Activated gamma-delta T cell treated with Interleukin-2 at 50 U/mL for 16 hours (primary cell): ENCODE measurements around the gene OR2M2.

Experiments
- DNase-seq: peaks from one replicate; pipeline ENCODE4 v3.0.0-alpha.2; 2020

Gene OR2M2

GRCh38 chr1:248174521-248174920, at the start of gene OR2M2:
OR2M2 (plus strand) TSS chr1:248174821; CDS start chr1:248179986, 5,165 bp downstream.
- no peak for DNase-seq

- no peak for DNase-seq
Observed at GRCh38 chr1:248127653-248128052, 47.0 kb upstream of the OR2M2 start.

- no peak for DNase-seq
Observed at GRCh38 chr1:248136811-248137210, 37.8 kb upstream of the OR2M2 start.

GRCh38 chr1:248140846-248141245, 33.8 kb upstream of the OR2M2 start:
- no peak for DNase-seq

- no peak for DNase-seq
Observed at GRCh38 chr1:248143311-248143710, 31.3 kb upstream of the OR2M2 start.

GRCh38 chr1:248144513-248145198, 30.0 kb upstream of the OR2M2 start, which contains the start of gene OR2M5:
OR2M5 (plus strand) TSS chr1:248145148; CDS start chr1:248145148, 0 bp downstream.
- no peak for DNase-seq

GRCh38 chr1:248152056-248152827, 22.4 kb upstream of the OR2M2 start:
- no peak for DNase-seq

- DNase-seq: no peak
Observed at GRCh38 chr1:248155927-248156326, 18.7 kb upstream of the OR2M2 start.

GRCh38 chr1:248158758-248159157, 15.9 kb upstream of the OR2M2 start:
- no peak for DNase-seq

GRCh38 chr1:248164031-248164430, 10.6 kb upstream of the OR2M2 start:
- DNase-seq: no peak

GRCh38 chr1:248165186-248165585, 9.4 kb upstream of the OR2M2 start:
- DNase-seq: no peak

GRCh38 chr1:248183996-248184395, 9.4 kb downstream of the OR2M2 start:
- DNase-seq: no peak

GRCh38 chr1:248187363-248187762, 12.7 kb downstream of the OR2M2 start:
- DNase-seq: no peak

- DNase-seq: no peak
Observed at GRCh38 chr1:248189026-248189425, 14.4 kb downstream of the OR2M2 start.

GRCh38 chr1:248194117-248194516, 19.5 kb downstream of the OR2M2 start:
- DNase-seq: no peak

GRCh38 chr1:248196965-248197364, 22.3 kb downstream of the OR2M2 start, which contains the start of gene OR2M3:
OR2M3 (plus strand) TSS chr1:248197265; CDS start chr1:248203068, 5,803 bp downstream.
- DNase-seq: no peak

- no peak for DNase-seq
Observed at GRCh38 chr1:248215880-248216279, 41.3 kb downstream of the OR2M2 start.

- no peak for DNase-seq
Observed at GRCh38 chr1:248225537-248225936, 50.9 kb downstream of the OR2M2 start.

- DNase-seq: no peak
Observed at GRCh38 chr1:248229360-248229908, 54.8 kb downstream of the OR2M2 start.
